ENCODE data around the gene SLBP.
"Not testable (repeated sequence)": the region's sequence is repeated elsewhere in the genome, so short reads cannot be mapped to it uniquely, and the experiment has no call there.

DNA sequence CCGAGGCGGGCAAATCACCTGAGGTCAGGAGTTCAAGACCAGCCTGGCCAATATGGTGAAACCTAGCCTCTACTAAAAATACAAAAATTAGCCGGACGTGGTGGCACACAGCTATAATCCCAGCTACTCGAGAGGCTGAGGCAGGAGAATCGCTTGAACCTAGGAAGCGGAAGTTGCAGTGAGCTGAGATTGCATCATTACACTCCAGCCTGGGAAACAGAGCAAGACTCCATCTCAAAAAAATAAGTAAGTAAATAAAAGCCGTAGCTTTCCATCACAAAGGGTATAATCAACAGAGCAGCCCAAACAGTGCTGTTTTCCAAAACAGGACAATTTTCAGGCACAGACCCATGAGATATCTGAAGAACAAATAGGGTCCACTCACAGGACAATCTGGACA lies 10.4 kb downstream of the SLBP start:
- TF ChIP-seq, protein P1, sequence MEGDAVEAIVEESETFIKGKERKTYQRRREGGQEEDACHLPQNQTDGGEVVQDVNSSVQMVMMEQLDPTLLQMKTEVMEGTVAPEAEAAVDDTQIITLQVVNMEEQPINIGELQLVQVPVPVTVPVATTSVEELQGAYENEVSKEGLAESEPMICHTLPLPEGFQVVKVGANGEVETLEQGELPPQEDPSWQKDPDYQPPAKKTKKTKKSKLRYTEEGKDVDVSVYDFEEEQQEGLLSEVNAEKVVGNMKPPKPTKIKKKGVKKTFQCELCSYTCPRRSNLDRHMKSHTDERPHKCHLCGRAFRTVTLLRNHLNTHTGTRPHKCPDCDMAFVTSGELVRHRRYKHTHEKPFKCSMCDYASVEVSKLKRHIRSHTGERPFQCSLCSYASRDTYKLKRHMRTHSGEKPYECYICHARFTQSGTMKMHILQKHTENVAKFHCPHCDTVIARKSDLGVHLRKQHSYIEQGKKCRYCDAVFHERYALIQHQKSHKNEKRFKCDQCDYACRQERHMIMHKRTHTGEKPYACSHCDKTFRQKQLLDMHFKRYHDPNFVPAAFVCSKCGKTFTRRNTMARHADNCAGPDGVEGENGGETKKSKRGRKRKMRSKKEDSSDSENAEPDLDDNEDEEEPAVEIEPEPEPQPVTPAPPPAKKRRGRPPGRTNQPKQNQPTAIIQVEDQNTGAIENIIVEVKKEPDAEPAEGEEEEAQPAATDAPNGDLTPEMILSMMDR (IDR thresholded peaks at IDR 0.05) = not testable (repeated sequence)
- not testable (repeated sequence) for TF ChIP-seq POLR2A (IDR thresholded peaks at IDR 0.05)

Measured in adrenal gland (tissue), 5 donors.